Measurements from ENCODE around the gene RPS6KA2. TPM values are rescaled to one million over a fixed set of nuclear protein-coding genes. Genes with fewer than 3 reads are reported as not detected.

RPS6KA2 gene
- total and polyA plus RNA-seq, 7 experiments from 2014 or later, result 4.5 to 17.1 (median 6.6) TPM

DNA sequence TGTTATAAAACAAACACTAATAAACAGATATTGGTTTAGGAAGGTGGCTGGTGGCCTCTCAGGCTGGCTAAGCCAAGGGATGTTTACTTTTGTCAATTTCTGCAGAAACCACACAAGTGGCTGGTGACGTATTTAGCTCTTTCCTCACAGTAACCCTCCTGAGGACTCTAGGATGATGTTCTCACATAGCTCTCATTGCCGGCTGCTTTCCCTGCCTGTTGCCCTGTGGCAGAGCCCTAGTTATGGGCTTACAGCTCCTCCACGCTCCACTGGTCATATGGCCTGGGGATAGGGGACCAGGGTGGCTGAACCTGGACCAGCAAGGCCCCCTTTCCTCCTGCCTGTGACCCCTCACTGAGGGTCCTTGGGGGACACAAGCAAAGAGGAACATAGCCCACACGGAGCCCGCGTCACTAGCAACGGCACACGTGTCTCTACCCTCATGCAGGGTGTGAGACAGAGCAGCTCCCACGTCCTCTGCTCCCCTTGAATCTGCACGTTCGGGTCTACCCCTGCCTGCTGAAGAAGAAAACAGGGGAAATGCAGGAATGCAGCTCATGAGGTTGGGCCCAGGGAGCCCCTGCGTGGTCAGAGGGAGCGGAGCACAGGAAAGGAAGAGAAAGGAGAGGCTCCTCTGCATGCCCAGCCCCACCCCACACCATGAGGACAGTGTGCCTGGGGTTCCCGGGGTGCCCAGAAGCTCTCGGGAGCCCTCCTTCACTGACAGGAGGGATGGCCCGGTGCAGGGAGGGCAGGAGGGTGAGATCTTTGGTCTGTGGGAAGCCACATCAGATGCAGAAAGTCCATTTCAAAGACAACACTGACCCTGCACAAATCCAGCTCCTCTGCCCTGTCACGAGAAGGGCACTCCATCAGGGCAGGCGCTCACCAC lies 54.4 kb downstream of the RPS6KA2 start:
- peaks cover 5 to 25% (median 9%) of the 10 kb centered on the region in 11 donors for H3K9me3 Mint-ChIP-seq
- ATAC-seq, result no peak

GRCh38 chr6:166570929-166571713 lies 55.9 kb downstream of the RPS6KA2 start:
- no peak overlapping the region for H3K4me3 Mint-ChIP-seq
- Histone ChIP-seq H3K4me3 (ENCODE audit: low read length) (no peak overlapping the region), H3K9me3 (ENCODE audit: control insufficient read depth in 2 of 3, low read length in 3 of 3) (no peaks in the 10 kb centered on the region), H3K36me3 (ENCODE audit: control insufficient read depth in 2 of 3, insufficient read depth in 3 of 3, low read length in 3 of 3) (no peaks in the 10 kb centered on the region), H3K4me1 (ENCODE audit: control insufficient read depth in 2 of 2, insufficient read depth in 2 of 2, low read length in 2 of 2) (no peaks in the 10 kb centered on the region), H3K27ac (ENCODE audit: low read depth, low read length) (no peak overlapping the region), H3K27me3 (ENCODE audit: control insufficient read depth in 2 of 2, insufficient read depth in 2 of 2, low read length in 2 of 2) (no peaks in the 10 kb centered on the region)
- CTCF ChIA-PET, result interaction anchor here (0.6 kb wide), 1 partner anchor 593 kb away, joined by 4 read pairs; no protein-coding TSS in a partner anchor
- no peak for DNase-seq
- peaks cover 0 to 3% (median 0%) of the 10 kb centered on the region in 7 donors for H3K4me1 Mint-ChIP-seq
- POLR2A ChIA-PET, result no interaction called here
- H3K27me3 Mint-ChIP-seq, result no peaks in the 10 kb centered on the region
- peaks cover 1 to 11% (median 3%) of the 10 kb centered on the region in 11 donors for H3K9me3 Mint-ChIP-seq
- peaks cover 0 to 12% (median 2%) of the 10 kb centered on the region in 5 donors for H3K36me3 Mint-ChIP-seq
- H3K27ac Mint-ChIP-seq, result no peak overlapping the region
- intact Hi-C loops (cut with micrococcal nuclease), result no loop called here
- ATAC-seq, result no peak

More for the DNA sequence above, 54.4 kb downstream of the RPS6KA2 start:
- intact Hi-C loops (cut with micrococcal nuclease), result no loop called here
- CTCF ChIA-PET, result no interaction called here
- Histone ChIP-seq H3K36me3 (ENCODE audit: control insufficient read depth in 2 of 3, insufficient read depth in 3 of 3, low read length in 3 of 3) (no peaks in the 10 kb centered on the region), H3K9me3 (ENCODE audit: control insufficient read depth in 2 of 3, low read length in 3 of 3) (no peaks in the 10 kb centered on the region), H3K4me3 (ENCODE audit: low read length) (no peak overlapping the region), H3K27me3 (ENCODE audit: control insufficient read depth in 2 of 2, insufficient read depth in 2 of 2, low read length in 2 of 2) (no peaks in the 10 kb centered on the region), H3K4me1 (ENCODE audit: control insufficient read depth in 2 of 2, insufficient read depth in 2 of 2, low read length in 2 of 2) (no peaks in the 10 kb centered on the region), H3K27ac (ENCODE audit: low read depth, low read length) (no peak overlapping the region)
- Mint-ChIP-seq H3K36me3 (peaks cover 0 to 21% (median 8%) of the 10 kb centered on the region in 5 donors), H3K27ac (peak overlapping the region in 2 of 9 donors; percentile 62 to 83), H3K4me3 (no peak overlapping the region), H3K27me3 (no peaks in the 10 kb centered on the region), H3K4me1 (peaks cover 0 to 3% (median 0%) of the 10 kb centered on the region in 7 donors)
- no peak for DNase-seq
- POLR2A ChIA-PET, result no interaction called here

GRCh38 chr6:166569206-166569605 lies 57.8 kb downstream of the RPS6KA2 start:
- H3K27me3 Mint-ChIP-seq, result peaks cover 0 to 2% (median 0%) of the 10 kb centered on the region in 5 donors
- Histone ChIP-seq H3K27me3 (ENCODE audit: control insufficient read depth in 2 of 2, insufficient read depth in 2 of 2, low read length in 2 of 2) (no peaks in the 10 kb centered on the region), H3K9me3 (ENCODE audit: control insufficient read depth in 2 of 3, low read length in 3 of 3) (no peaks in the 10 kb centered on the region), H3K4me1 (ENCODE audit: control insufficient read depth in 2 of 2, insufficient read depth in 2 of 2, low read length in 2 of 2) (no peaks in the 10 kb centered on the region), H3K27ac (ENCODE audit: low read depth, low read length) (no peak overlapping the region), H3K4me3 (ENCODE audit: low read length) (no peak overlapping the region), H3K36me3 (ENCODE audit: control insufficient read depth in 2 of 3, insufficient read depth in 3 of 3, low read length in 3 of 3) (no peaks in the 10 kb centered on the region)
- DNase-seq (no peak), ATAC-seq (no peak)
- ChIA-PET POLR2A (no interaction called here), CTCF (no interaction called here)
- H3K27ac Mint-ChIP-seq, result no peak overlapping the region
- intact Hi-C loops (cut with micrococcal nuclease), result no loop called here
- peaks cover 0 to 8% (median 4%) of the 10 kb centered on the region in 5 donors for H3K36me3 Mint-ChIP-seq
- H3K9me3 Mint-ChIP-seq, result no peaks in the 10 kb centered on the region
- H3K4me3 Mint-ChIP-seq, result no peak overlapping the region
- H3K4me1 Mint-ChIP-seq, result peaks cover 0 to 3% (median 0%) of the 10 kb centered on the region in 7 donors

- ChIA-PET CTCF (no interaction called here), POLR2A (interaction anchor here (0.7 kb wide), 1 partner anchor 35 kb away, joined by 3 read pairs; no protein-coding TSS in a partner anchor)
- intact Hi-C loops (cut with micrococcal nuclease), result no loop called here
- H3K4me3 ChIP-seq (ENCODE audit: low read length), result no peak overlapping the region
- Mint-ChIP-seq H3K27ac (no peak overlapping the region), H3K27me3 (peaks cover 0 to 4% (median 0%) of the 10 kb centered on the region in 5 donors), H3K4me1 (peaks cover 0 to 3% (median 0%) of the 10 kb centered on the region in 7 donors), H3K4me3 (no peak overlapping the region), H3K36me3 (peaks cover 0 to 9% (median 7%) of the 10 kb centered on the region in 5 donors), H3K9me3 (no peaks in the 10 kb centered on the region)
- H3K27ac ChIP-seq (ENCODE audit: low read depth, low read length), result no peak overlapping the region
- no peak for ATAC-seq
- H3K4me1 ChIP-seq (ENCODE audit: control insufficient read depth in 2 of 2, insufficient read depth in 2 of 2, low read length in 2 of 2), result no peaks in the 10 kb centered on the region
- no peak for DNase-seq
- H3K9me3 ChIP-seq (ENCODE audit: control insufficient read depth in 2 of 3, low read length in 3 of 3), result no peaks in the 10 kb centered on the region
- no peaks in the 10 kb centered on the region for H3K36me3 ChIP-seq (ENCODE audit: control insufficient read depth in 2 of 3, insufficient read depth in 3 of 3, low read length in 3 of 3)
- H3K27me3 ChIP-seq (ENCODE audit: control insufficient read depth in 2 of 2, insufficient read depth in 2 of 2, low read length in 2 of 2), result no peaks in the 10 kb centered on the region
Observed at GRCh38 chr6:166567813-166568212, 59.2 kb downstream of the RPS6KA2 start.

GRCh38 chr6:166567107-166567506 lies 59.9 kb downstream of the RPS6KA2 start:
- H3K27ac Mint-ChIP-seq, result no peak overlapping the region
- intact Hi-C loops (cut with micrococcal nuclease), result no loop called here
- Histone ChIP-seq H3K27ac (ENCODE audit: low read depth, low read length) (no peak overlapping the region), H3K9me3 (ENCODE audit: control insufficient read depth in 2 of 3, low read length in 3 of 3) (no peaks in the 10 kb centered on the region), H3K4me3 (ENCODE audit: low read length) (no peak overlapping the region), H3K4me1 (ENCODE audit: control insufficient read depth in 2 of 2, insufficient read depth in 2 of 2, low read length in 2 of 2) (no peaks in the 10 kb centered on the region), H3K27me3 (ENCODE audit: control insufficient read depth in 2 of 2, insufficient read depth in 2 of 2, low read length in 2 of 2) (no peaks in the 10 kb centered on the region), H3K36me3 (ENCODE audit: control insufficient read depth in 2 of 3, insufficient read depth in 3 of 3, low read length in 3 of 3) (no peaks in the 10 kb centered on the region)
- no peak for ATAC-seq
- H3K4me1 Mint-ChIP-seq, result peaks cover 0 to 1% (median 0%) of the 10 kb centered on the region in 7 donors
- DNase-seq, result no peak
- no peak overlapping the region for H3K4me3 Mint-ChIP-seq
- peaks cover 0 to 10% (median 7%) of the 10 kb centered on the region in 5 donors for H3K36me3 Mint-ChIP-seq
- H3K27me3 Mint-ChIP-seq, result peaks cover 0 to 4% (median 0%) of the 10 kb centered on the region in 5 donors
- H3K9me3 Mint-ChIP-seq, result no peaks in the 10 kb centered on the region
- CTCF ChIA-PET, result no interaction called here
- POLR2A ChIA-PET, result interaction anchor here (0.7 kb wide), 1 partner anchor 36 kb away, joined by 3 read pairs; no protein-coding TSS in a partner anchor

GRCh38 chr6:166566026-166567011 lies 60.7 kb downstream of the RPS6KA2 start:
- H3K9me3 ChIP-seq (ENCODE audit: control insufficient read depth in 2 of 3, low read length in 3 of 3), result peaks cover 0 to 4% (median 0%) of the 10 kb centered on the region in 3 experiments
- H3K4me1 ChIP-seq (ENCODE audit: control insufficient read depth in 2 of 2, insufficient read depth in 2 of 2, low read length in 2 of 2), result no peaks in the 10 kb centered on the region
- CTCF ChIA-PET, result interaction anchor here (0.8 kb wide), 1 partner anchor 290 kb away, joined by 3 read pairs; no protein-coding TSS in a partner anchor
- ATAC-seq (no peak), DNase-seq (no peak)
- intact Hi-C loops (cut with micrococcal nuclease), result no loop called here
- no peak overlapping the region for H3K4me3 Mint-ChIP-seq
- H3K4me1 Mint-ChIP-seq, result no peaks in the 10 kb centered on the region
- no peak overlapping the region for H3K4me3 ChIP-seq (ENCODE audit: low read length)
- no peak overlapping the region for H3K27ac Mint-ChIP-seq
- H3K9me3 Mint-ChIP-seq, result peaks cover 0 to 3% (median 0%) of the 10 kb centered on the region in 11 donors
- H3K36me3 Mint-ChIP-seq, result peaks cover 0 to 17% (median 8%) of the 10 kb centered on the region in 5 donors
- no peak overlapping the region for H3K27ac ChIP-seq (ENCODE audit: low read depth, low read length)
- no peaks in the 10 kb centered on the region for H3K36me3 ChIP-seq (ENCODE audit: control insufficient read depth in 2 of 3, insufficient read depth in 3 of 3, low read length in 3 of 3)
- H3K27me3 Mint-ChIP-seq, result peaks cover 0 to 4% (median 0%) of the 10 kb centered on the region in 5 donors
- H3K27me3 ChIP-seq (ENCODE audit: control insufficient read depth in 2 of 2, insufficient read depth in 2 of 2, low read length in 2 of 2), result no peaks in the 10 kb centered on the region
- POLR2A ChIA-PET, result no interaction called here
